HG03108 (cell line): Measurements from ENCODE around the gene SH3RF1.

Experiments
- ATAC-seq: cut with Tn5 transposase; IDR thresholded peaks from one replicate; pipeline ENCODE4 v1.9.1; 2021; ENCODE audit warnings: moderate library complexity; ENCODE audit not compliant: unreplicated experiment

The SH3RF1 gene

DNA sequence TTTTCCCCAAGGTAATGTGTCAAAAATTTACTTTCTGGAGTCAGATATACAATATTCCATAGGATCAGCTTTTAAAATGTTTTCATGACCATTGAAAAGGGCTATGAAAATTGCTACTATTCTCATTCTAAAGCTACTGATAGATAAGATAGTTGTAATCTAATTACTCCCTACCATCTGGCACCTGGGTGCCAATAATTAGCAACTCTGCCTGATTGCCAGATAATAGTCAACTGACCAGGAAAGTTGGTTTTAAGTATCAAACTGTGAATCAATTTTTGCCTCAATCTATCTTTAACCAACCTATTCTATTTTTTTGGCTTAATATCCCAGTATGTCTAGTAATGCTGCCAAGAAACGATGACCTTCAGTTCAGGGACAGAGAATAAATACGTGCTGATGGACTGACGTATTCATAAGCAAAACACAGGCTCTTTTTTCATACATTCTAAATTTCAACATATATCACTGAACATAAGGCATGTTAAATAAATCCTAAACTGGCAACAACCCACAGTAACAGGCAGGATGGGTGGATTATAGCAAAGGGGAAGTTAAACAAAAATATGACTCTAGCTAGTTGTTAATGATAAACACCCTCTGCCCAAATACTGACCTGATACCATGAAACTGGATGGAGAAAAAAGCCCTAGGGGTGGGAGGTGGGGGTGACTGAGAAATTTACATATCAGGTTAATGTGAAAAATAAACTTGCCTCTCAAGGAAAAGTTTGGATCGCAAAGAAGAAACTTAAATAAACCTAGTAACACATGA, 18.2 kb downstream of the SH3RF1 start:
- ATAC-seq: peak; percentile 56

DNA sequence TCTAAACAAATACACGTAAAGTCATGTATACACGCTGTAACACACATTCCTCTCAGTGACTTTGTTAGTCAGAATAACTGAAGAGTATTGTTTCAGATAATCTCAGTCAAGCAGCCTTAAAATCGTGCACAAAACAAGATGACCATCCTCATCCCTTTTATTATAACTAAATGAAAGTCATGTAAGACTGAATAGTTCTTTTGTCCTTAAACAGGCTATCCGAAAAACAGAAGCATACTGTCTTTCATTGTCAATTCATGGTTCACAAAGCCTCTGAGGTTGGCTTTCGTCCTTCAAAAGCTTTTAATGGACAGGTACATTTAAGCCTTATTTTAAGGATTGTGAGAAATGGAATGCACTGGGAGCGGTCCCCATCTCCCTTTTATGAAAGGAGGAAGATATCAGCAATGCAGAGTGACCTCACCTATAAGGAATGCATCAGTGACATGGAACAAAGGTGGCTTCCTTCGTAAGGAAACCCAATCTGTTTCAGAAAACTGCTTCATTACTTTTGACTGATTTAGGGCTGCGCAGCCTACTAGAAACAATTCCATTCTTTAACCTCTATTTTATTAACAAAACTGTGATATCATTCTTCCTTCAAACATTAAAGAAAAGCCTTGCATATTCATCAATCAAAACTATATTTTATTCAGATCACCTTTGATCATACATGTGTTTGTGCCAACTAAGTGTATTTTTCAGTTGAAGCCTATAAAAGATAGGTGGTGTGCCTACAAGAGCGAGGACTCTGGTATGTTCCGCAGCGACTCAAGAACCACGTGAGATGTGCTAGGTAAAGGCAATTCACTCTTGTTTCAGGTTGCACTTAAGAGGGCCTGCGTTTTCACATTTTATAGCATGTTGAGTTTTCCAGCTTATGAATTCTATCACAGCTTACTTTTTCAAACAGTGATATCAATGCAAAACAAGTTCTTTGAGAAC, 19.2 kb downstream of the SH3RF1 start:
- no peak for ATAC-seq

DNA sequence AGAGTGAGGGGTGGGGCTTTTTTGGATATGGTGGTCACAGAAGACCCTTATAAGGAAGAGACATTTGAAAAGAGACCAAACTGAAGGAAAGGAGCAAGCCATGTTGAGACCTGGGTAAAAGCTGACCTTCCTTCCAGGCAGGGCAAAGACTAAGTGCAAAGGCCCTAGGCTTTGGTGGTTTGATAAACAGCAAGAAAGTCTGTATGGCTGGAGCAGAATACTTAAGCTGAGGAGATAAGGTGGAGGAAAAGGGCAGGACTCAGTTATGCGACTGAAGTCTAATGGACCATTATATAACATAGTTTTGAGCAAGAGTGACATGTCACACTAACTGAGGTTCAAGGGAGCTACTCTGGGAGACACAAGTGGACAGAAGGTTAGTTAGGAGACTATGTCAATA, 20.0 kb downstream of the SH3RF1 start:
- no peak for ATAC-seq

DNA sequence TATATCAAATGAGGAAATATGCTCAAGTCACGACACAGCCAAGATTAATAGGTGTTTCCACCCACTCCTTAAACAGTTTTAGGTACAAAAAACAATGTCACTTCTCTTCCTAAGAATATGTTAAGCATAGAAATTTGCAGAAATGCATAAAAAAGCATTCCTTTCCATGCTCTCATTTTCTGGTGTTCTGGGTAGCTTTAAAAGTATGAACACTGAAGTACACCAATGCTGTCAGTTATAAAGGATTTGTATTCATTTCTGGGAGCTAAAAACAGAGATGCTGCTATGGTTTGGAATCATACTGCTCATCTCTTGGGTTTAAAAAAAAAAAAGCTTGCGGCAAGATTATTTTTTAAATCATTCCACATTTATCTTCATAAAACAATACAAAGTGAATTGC, 20.8 kb downstream of the SH3RF1 start:
- ATAC-seq: no peak

DNA sequence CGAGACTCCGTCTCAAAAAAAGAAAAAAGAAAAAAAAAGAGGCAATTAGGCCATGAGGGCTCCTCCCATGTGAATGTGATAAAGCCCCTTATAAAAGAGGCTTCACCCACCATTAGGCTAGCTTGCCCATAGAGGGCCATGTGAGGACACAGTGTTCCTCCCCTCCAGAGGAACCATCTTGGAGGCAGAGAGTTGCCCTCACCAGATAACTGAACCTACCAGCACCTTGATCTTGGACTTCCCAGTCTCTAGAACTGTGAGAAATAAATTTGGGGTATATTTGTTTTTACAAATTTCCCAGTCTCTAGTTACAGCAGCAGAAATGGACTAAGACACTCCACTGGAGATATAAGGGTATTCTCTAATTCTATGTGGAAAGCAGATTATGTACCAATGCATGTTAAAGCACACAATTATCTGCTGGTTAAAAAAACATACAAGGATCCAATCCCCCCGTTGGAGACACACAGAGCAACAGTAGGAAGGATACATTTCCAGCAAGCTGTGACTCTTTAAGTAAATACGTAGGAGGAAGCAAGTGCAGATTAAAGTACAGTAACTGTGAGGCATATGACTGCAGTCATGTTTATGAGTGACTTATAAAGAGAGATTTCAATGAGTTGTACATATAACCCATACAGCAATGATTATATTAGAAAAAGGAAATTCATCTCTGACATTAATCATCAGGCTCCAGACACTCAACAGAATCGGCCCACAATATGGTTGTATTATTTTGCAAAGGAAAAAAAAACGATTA, 21.4 kb downstream of the SH3RF1 start:
- ATAC-seq: peak; percentile 81

DNA sequence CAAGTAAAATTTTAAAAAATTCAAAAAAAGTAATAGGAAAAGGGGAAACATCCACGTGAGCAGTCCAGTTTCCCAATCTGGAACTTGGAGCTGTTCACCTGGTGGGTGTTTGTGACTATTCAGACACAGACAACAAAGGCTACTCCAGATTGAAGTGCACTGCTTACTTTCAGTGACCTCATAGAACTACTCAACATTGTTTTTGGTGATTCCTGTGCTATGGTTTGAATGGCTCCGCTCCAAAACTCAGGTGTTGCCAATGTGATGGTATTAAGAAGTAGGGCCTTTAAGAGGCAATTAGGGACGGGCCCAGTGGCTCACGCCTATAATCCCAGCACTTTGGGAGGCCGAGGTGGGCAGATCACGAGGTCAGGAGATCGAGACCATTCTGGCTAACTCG, 22.1 kb downstream of the SH3RF1 start:
- no peak for ATAC-seq

DNA sequence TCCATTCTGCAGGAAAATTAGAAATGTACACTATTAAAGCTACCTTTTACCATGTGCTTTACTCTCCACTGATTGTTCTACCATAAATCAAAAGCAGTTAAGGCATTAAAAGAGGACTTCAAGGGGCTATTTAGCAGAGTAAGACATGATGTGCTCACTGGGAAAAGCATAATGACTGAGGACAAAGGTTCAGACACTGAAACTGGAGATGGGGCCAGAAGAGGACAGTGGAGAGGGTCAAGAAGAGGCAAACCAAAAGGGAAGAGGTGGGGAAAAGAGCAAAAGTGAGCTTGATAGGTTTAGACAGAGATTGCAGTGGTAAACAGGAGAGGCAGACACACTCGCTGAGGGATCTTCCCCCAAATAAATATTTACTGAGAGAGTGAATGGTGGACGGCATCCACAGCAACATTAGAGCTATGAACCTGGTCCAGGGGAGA, 23.8 kb downstream of the SH3RF1 start:
- ATAC-seq: no peak

DNA sequence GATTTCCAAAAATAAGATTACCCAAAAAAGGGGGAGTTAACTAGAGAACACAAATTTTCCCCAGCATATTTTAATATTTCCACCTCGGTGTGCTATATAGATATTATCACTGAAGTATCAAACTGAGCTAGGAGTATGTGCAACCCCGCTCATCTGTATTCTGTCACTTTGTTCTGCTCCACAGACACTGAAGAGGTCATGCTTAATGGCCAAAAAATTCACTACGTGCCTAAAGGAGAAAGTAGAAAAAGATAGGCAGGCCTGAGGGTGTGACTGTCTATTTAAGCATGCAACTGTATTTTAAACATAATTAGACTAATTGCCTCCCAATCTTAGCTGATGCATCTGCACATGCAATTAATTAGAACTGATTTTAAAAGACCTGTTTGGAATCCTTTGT, 24.5 kb downstream of the SH3RF1 start:
- no peak for ATAC-seq

DNA sequence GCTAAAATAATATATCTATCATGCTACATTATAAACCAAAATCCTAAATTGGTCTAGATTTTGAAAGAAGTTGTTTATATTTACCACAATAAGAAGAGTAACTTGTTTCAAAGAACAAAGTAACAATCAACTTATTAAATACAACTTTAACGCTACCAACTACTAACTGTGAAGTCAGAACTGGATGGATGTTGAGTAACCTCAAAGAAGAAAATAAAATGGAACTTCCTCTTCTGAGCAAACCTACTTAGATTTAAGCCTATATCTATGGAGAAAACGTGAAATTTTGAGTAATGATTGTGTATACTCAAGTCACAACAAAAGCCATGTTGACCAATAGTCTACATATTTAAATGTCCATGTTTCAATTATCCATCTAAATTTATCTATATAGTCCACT, 25.7 kb downstream of the SH3RF1 start:
- no peak for ATAC-seq

DNA sequence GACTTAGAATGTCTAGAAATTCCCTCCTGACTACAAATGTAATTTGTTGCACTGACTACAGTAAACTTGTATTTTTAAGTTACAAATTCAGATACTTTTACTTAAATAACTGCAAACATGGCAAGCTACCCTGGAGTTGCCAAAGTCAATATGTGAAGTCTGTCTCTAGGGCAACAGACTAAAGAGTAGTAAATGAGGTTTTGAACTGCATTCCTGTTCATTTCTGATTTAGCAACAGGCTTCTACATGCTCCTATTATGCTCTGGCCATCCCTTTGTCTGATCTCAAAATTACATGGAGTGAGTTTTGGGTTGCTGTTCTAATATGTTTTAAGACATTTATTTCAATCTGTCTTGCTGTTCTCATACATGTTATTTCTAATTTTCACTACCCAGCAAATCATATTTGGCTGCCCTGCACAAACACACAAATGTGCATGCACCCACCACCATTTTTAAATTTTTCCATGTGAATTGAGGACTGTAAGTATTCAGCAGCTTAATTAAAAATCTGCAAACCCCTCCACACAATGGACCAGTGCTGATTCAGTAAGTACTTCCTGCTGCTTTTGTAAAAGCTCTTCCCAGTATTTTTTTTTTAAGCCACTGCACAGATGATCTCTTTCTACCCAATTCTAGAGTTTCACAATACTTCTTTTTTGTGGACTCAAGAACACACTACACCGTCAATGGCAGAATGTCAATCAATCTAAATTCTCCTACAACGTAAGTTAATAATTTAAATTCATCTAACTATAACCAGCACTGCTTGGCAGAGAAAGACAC, 26.7 kb downstream of the SH3RF1 start:
- ATAC-seq: no peak

DNA sequence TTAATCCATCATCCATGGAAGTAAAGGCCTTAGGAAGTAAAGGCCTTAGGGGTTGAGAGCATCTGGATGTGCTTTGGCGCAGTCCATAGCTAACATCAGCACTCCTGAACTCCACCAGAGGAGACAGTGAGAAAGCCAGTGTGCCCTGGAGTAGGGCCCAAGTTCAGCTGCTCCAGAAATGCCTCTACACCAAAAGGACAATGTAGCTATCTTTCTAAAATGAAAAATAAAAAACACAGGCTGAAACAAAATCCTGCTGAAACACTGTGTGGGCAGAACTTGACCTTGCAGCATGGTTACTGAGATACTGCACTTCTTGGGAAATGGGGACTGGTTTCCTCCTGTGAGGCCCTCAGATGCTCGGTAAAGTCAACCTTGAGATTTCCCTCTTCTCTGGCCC, 29.3 kb downstream of the SH3RF1 start:
- ATAC-seq: no peak

DNA sequence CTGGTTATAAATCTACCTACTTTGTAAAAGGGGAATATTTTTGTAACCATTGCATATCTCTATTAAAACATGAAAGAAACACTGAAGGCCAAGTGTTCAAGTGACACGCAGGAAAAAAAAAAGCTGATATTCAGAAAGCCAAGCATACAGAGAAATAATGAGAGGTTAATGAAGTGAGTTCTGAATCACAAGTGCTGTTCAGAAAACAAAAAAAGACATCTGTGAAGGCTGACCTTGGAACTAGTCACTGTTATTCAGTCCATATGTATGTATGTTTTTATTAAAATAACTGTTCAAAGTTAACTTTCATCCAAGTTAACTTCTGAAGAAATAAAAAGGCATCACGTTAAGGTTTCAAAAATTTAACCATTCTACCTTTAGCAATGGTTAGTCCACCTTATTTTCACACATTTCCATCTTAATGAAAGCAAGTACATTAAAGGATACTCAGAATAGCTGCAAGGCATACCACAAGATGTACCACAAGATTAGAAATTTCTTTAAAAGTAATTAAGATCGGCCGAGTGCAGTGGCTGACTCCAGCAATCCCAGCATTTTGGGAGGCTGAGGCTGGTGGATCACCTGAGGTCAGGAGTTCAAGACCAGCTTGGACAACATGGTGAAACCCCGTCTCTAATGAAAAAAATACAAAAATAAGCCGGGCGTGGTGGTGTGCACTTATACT, 31.4 kb downstream of the SH3RF1 start:
- ATAC-seq: no peak

DNA sequence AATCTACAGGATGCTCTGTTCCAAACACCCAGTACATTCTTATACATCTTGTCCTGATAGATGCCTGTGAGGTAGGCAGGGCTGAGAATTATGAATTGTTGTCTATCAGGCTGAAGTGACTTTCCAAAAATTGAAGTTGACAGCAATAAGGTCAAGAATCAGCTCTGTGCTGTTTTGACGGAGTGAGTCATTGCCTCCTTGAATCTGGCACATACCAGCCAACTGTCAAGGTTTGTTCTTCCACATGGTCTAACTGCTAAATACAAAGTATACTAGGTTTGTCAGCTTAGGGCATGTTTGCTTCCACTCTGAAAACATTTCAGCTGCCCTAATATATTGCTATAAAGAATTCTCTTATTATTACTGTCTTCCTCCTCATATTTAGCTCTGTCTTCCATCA, 32.3 kb downstream of the SH3RF1 start:
- ATAC-seq: no peak

DNA sequence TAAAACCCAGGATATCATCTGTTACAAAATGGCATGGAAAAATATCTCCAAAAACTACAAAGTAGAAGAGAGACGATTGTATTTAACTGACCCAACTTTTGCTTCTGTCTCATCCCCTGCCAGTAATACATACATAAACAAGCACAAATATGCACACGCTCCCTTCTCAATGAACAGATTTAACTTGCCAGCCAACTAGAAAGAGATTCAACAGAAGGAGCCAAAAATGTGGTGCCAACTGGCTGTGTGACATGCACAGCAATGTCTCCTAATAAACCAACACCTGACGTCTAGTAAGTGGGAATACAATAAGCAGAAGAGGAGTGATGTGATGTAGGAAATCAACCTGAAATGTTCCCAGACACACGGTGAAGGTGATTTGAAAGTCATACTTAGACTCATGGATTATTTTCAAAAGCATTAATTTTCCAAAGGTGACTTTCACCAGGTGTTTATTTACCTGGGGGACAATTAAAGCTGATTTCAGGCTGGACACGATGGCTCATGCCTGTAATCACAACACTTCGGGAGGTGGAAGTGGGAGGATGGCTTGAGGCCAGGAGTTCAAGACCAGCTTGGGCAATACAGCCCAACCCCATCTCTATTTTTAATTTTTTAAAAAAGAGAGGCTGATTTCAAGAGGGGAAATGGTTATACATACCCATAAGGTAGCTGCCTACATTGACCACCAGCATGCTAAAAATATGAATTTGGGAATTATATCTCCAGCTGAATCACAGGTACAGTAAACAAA, 33.7 kb downstream of the SH3RF1 start:
- no peak for ATAC-seq

DNA sequence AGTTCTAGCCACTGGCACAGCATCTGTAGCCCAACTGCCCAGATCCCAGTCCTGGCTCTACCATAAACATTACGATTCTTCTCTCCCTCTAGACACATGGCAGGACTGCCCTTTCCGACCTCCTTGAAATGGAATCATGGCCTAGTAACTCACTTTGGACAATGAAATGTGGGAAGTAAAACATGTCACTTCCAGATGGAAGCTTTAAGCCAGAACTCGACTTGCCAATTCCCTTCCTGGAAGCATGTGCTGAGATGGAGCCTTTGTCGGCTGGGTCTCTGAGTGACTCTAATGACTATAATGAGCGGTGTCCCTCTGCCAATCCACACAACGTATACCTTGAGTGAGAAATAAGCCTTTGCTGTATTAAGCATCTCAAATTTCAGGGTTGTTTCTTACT, 34.7 kb downstream of the SH3RF1 start:
- no peak for ATAC-seq

DNA sequence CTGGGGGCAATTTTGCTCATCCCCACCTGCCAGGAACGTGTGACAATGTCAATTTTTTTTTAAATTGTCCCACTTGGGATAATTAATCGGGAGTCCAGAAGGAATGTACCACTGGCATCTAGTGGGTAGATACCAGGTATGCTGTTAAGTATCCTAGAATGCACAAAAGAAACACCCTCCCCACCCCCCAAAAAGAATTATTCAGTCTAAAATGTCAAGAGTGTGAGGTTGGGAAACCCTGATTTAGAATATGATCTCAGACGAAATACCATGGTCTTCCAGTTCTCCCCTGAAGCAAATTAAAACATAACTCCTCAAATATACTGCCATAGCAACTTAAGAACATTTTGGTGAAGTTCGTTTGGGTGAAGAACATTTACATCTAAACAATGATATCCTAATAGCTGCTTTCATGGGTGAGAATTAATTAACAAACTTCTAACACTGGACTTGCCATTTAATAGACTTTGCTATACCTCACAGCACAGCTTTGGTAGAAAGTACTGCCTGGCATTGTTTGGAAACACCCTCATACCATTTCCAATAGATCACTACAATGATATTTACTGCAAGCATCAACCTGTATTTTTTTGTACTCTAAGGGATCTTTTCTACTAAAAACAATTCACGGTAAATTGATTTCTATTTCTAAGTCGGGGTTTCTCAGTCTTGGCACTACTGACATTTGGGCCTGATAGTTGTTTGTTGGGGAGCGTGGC, 36.5 kb downstream of the SH3RF1 start:
- no peak for ATAC-seq

DNA sequence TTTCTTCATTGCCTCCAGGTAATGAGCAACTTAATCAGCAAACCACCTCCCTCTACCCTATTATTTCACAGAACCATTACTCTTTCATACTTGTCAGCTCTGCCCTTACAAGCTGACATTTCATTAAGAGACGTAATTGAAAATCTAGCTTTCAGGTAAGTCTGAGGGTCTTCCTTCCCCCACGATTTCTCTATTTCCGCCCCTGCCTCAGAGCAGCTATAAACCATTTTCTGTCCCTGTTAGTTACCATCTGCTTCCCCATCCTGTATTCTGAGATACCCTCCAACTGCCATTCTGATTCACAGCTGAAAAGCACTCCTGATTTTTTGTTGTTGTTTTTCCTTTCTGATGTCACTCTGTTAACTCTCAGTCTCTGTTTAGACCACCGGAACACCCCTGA, 37.1 kb downstream of the SH3RF1 start:
- ATAC-seq: no peak

DNA sequence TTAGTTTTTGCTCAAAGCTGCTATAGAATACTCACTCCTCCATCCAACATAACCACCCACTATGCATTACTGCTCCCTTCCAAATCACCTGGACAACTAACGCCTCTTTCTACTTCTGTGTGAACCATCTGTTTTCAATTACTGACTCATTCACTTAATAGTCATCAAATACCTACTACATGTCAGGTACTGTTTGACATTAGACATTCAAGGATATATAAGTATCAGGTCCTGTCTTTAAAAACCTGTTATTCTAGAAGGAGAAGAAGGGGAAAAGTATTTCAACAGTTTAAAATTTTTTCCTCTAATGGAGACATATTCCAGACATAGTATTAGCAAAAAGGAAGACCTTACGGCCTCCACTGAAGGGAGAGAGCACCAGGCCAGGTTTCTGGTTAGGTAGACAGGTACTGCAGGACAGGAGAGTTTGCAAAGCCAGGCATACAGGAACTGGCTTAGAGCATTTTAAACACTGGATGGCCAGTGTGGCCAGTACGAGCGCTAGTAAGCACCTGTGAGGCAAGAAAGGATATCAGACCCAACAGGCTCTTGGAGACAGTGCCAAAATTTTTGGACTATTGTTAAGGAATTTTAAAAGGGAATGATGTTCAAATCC, 39.0 kb downstream of the SH3RF1 start:
- no peak for ATAC-seq
